NCI-H748 treated with DMSO at 0.1 percent for 48 hours (cell line): ENCODE measurements around the gene UNC79.
"Not testable (repeated sequence)": the region's sequence is repeated elsewhere in the genome, so short reads cannot be mapped to it uniquely, and the experiment has no call there.

Experiments used
- DNase-seq: peaks from one replicate; lab custom pipeline; 2025; lab: John Stamatoyannopoulos, UW

The UNC79 gene

DNA sequence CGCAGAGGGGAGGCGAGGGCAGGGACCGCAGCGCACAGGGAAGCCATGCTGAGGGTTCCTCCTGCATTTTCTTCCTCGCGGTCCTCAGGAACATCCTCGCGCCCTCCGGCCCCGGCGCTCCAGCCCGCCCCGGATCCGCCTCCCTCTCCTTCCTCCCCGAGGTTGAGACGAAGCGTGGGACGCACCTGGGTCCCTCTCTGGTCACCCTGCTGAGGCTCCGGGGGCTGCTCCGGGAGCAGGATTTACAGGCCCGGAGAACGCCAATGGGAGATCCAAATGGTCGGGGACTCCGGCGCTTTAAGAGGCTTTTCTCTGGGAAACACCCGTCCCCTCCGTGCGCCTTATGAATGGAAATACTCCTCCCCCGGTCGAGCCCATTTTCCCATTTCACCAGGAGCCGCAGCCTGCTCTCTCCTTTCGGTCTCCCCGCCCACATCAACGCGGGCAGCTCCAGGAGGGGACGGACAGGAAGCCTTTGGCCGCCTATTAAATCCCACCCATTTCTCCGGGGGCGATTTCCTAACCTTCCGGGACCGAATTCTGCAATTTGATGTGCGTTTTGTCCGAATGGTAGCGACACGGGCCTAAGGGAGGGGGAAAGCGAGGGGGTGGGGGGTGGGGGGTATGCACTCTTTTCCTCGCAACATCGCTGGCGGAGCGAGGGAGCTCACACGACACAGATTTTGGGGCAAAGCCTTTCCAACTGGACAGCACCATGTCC lies at the start of gene UNC79:
Gene UNC79, plus strand, starts transcription at position 625 of the 721 bp plus-strand sequence. Its CDS starts 91 bp downstream, at position 716.
- peak; percentile 81 for DNase-seq

- DNase-seq = no peak
These were observed 49.1 kb upstream of the UNC79 start for GRCh38 chr14:93381644-93382043.

DNA sequence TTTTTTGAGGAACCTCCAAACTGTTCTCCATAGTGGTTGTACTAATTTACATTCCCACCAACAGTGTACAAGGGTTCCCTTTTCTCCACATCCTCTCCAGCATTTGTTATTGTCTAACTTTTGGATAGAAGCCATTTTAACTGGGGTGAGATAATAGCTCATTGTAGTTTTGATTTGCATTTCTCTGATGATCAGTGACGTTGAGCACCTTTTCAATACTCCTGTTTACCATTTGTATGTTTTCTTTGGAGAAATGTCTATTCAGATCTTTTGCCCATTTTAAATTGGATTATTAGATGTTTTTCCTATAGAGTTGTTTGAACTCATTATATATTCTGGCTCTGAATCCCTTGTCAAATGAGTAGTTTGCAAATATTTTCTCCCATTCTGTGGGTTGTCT lies 46.5 kb upstream of the UNC79 start:
- not testable (repeated sequence) for DNase-seq

GRCh38 chr14:93395231-93395630 lies 35.5 kb upstream of the UNC79 start:
- no peak for DNase-seq

GRCh38 chr14:93396456-93396855 lies 34.3 kb upstream of the UNC79 start:
- no peak for DNase-seq

GRCh38 chr14:93398491-93398890 lies 32.2 kb upstream of the UNC79 start:
- no peak for DNase-seq

- no peak for DNase-seq
These were observed 27.8 kb upstream of the UNC79 start for GRCh38 chr14:93402951-93403350.

DNA sequence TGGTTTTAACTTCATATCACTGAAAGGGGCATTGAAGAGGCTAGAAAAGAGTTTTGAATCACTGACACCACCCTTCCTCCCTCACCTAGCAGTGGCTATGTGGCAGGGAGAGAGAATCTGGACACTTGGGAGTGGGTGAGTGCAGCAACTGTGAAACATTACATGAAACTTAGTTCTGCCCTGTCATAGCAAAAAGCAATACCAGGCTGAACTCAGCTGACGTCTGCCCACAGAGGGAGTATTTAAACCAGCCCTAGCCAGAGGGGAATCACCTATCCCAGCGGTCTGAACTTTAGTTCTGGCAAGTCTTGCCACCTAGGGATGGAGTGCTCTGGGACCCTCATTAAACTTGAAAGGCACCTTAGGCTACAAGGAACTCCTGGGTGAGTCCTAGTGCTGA lies 20.7 kb upstream of the UNC79 start:
- DNase-seq = no peak

GRCh38 chr14:93410893-93411292 lies 19.8 kb upstream of the UNC79 start:
- no peak for DNase-seq

GRCh38 chr14:93425136-93425535 lies 5.6 kb upstream of the UNC79 start:
- not testable (repeated sequence) for DNase-seq

DNA sequence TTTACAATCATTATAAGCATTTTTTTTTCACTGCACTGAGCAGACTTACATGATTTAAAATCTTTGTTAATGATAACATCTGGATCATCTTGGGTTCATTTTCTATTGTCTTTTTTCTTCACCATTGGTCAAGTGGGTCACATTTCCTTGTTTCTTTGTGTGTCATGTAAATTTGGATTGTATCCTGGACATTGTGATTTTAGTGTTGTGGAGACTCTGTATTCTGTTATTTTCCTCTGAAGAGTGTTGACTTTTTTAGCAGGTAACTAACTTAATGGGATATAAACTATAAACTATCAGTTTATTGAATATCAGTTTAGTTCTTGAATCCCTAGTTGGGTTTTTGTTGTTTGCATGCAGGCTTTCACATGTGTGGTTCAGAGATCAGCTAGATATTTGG lies 4.0 kb upstream of the UNC79 start:
- DNase-seq = no peak

DNA sequence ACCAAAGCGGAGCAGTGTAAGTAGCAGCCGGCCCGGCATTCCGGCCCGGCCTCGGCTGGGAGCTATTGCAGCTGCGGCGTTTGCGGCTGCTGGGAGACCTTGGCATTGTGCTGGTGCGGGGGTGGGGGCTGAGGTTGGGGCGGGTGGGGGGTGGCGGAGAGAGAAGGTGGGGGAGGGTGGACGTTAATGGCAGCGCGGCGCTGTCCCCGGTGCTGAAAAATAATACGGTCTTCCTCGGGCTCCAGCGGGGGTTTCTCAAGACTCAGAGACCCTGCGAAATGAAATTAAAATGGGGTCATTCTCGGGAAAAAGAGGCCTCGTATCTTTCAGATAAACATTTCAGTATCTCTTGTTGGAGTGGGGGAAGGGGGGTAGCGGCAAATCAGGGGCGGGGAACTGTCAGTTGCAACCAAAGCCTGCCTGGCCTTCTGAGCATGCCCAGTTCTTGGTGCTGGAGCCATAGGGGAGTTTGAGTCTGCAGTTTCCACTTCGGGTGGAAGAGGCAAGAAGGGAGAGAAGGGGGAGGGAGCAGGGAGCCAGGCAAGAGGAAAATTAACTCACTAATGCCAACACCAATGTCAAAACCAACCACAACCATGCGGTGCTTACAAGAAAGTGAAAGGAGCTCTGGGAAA lies 414 bp downstream of the UNC79 start:
- DNase-seq = peak; percentile 84

GRCh38 chr14:93454224-93454623 lies 23.5 kb downstream of the UNC79 start:
- DNase-seq = no peak

- DNase-seq = no peak
These were observed 25.6 kb downstream of the UNC79 start for GRCh38 chr14:93456356-93456755.

GRCh38 chr14:93458234-93458633 lies 27.5 kb downstream of the UNC79 start:
- DNase-seq = no peak

DNA sequence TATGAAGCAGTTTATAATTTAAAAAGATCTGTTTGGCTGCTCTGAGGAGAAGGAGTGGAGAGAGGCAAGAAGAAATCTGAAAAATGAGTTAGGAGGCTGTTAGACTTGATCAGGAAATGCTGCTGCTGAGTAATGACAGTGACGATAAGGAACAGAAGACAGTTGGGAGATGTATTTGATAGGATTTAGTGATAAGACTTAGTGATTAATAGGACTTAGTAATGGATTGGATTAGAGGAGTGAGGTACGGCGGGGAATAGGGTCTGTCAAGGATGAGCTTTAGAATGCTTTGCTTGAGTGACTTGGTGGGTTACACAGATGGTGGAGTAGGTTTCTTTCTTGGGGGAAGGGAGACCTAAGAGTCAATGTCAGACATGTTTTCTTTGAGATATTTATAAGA lies 31.7 kb downstream of the UNC79 start:
- no peak for DNase-seq

- no peak for DNase-seq
These were observed 33.5 kb downstream of the UNC79 start for GRCh38 chr14:93464271-93464670.

DNA sequence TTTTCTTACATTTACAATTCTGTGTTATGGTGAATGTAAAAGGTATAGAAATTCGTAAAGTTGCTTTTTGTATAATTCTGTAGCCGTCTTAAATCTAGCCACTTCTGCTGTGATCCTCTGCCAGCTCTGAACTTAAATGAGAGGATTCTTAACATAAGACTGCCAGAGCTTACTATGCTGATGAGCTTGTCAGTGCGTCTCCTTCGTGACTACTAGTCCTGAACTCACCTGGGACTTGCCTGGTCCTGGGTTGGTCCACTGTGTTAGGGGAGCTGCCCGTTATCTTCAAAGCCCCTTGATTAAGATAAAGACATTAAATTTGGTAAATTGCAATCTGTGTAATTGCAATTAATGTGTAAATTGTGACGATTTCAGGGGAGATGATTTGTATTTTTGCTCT lies 44.7 kb downstream of the UNC79 start:
- no peak for DNase-seq

GRCh38 chr14:93476305-93476704 lies 45.6 kb downstream of the UNC79 start:
- no peak for DNase-seq

DNA sequence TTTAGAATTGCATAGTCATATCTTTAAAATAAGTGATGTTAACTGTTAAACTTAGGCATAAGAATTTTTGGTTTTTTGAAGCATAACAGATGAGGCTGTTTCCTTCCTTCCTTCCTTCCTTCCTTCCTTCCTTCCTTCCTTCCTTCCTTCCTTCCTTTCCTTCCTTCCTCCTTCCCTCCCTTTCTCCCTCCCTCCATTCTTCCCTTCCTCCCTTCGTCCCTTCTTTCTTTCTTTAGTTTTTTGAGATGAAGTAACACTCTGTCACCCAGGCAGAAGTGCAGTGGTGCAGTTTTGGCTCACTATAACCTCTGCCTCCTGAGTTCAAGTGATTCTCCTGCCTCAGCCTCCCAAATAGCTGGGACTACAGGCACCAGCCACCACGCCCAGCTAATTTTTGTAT lies 48.3 kb downstream of the UNC79 start:
- DNase-seq = not testable (repeated sequence)

- no peak for DNase-seq
These were observed 50.1 kb downstream of the UNC79 start for GRCh38 chr14:93480867-93481266.

DNA sequence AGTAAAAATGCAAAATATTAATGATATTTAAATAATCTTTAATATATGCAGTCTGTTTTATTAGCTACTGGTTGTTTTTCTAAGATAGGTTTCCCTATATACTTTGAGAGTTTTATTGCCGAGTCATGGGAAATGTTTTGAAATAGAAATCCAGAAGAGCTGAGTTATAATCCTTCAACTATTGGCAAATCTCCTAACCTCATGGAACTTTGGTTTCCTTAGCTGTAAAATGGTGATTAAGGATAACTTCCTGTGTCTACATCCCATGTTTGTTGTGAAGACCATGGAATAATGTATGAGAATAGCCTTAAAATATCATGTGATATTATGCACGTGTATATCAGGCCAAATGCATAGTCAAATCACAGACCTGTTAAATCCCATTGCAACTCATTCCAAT lies 51.0 kb downstream of the UNC79 start:
- no peak for DNase-seq

DNA sequence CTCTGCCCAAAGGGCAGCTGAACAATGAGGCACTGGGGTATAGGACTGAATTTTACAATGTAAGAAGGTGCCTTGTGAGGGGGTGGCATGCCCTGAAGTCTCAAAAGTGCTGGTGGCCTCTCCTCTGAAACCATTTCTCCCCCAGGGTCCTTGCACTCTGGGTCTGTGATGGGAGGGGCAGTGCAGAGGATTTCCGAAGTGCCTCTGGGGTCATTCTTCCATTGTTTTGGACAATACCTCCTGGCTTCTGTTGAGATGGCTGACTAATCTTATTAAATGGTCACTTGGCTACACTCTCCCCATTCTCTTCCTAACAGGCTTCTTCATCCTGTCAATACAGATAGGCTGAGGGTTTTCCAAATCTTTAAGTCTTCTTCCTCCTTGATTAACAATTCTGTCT lies 59.3 kb downstream of the UNC79 start:
- no peak for DNase-seq

- no peak for DNase-seq
These were observed 62.3 kb downstream of the UNC79 start for GRCh38 chr14:93493054-93493453.
